Spleen (tissue), 7 donors: ENCODE results near the gene UCHL1.

Experiments
- POLR2A ChIP-seq, 3 donors: fragments of 450-650 bp; IDR thresholded peaks; one replicate each; pipeline ENCODE4 v1.5.1; 2017; ENCODE audit warnings: antibody characterized with exemption in 3 of 3, mild to moderate bottlenecking in 1 of 3
- POLR2AphosphoS5 ChIP-seq, 3 donors: sonication (generic); formaldehyde crosslinking; IDR thresholded peaks; one replicate each; pipeline ENCODE4 v1.5.1; 2017; ENCODE audit warnings: antibody characterized with exemption in 3 of 3
- TF ChIP-seq, protein P1 (sequence below), 11 experiments: fragments of 200-600 bp in 7 of 11; fragments of 450-650 bp in 4 of 11; sonication (generic) in 4 of 11; IDR thresholded peaks in 8 of 11; conservative IDR thresholded peaks in 3 of 11; 1 replicate in 7 of 11; 2 replicates in 4 of 11; pipeline versions ENCODE4 v1.4.0 to v1.8.0; 2016 to 2021; ENCODE audit warnings: antibody characterized with exemption in 11 of 11, inconsistent platforms in 4 of 11, mild to moderate bottlenecking in 1 of 11
- donor health status: DM: no; HTN: no; CAD: no; lungs with moderate emphysema.
- donor health status: DM: no; HTN: no; CAD: no.
- donor health status: DM: no; HTN: no; CAD: no.

DNA sequence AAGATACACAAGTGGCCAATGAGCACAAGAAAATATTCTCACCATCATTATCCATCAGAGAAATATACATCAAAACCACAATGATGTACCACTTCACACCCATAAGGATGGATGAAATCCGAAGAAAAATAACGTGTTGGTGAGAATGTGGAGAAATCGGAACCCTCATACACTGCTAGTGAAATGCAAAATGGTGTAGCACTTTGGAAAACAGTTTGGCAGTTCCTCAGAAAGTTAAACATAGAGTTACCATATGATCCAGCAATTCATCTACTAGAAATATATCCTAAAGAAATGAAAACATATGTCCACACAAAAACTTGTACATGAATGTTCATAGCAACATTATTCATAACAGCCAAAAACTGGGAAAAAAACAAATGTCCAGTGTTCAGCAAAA, 23.9 kb upstream of the UCHL1 start:
- TF ChIP-seq POLR2AphosphoS5 (IDR thresholded peaks at IDR 0.05): no peak
- TF ChIP-seq, protein P1, sequence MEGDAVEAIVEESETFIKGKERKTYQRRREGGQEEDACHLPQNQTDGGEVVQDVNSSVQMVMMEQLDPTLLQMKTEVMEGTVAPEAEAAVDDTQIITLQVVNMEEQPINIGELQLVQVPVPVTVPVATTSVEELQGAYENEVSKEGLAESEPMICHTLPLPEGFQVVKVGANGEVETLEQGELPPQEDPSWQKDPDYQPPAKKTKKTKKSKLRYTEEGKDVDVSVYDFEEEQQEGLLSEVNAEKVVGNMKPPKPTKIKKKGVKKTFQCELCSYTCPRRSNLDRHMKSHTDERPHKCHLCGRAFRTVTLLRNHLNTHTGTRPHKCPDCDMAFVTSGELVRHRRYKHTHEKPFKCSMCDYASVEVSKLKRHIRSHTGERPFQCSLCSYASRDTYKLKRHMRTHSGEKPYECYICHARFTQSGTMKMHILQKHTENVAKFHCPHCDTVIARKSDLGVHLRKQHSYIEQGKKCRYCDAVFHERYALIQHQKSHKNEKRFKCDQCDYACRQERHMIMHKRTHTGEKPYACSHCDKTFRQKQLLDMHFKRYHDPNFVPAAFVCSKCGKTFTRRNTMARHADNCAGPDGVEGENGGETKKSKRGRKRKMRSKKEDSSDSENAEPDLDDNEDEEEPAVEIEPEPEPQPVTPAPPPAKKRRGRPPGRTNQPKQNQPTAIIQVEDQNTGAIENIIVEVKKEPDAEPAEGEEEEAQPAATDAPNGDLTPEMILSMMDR (IDR thresholded peaks at IDR 0.05 in 8 of 11, conservative IDR thresholded peaks at IDR 0.05 in 3 of 11): no peak
- no peak for TF ChIP-seq POLR2A (IDR thresholded peaks at IDR 0.05)
